Caki2 (cell line): ENCODE measurements around the gene PAQR5. TPM values are rescaled to one million over a fixed set of nuclear protein-coding genes. Genes with fewer than 3 reads are reported as not detected.

ENCODE experiments used
- total RNA-seq: library from RNA; depleted of rRNA; stranded (reverse); fragments of >200 nt; shearing (Covaris generic); gene quantifications from 2 replicates; pipeline ENCODE4 v1.2.3, GENCODE V29; 2014; ENCODE audit warnings: low replicate concordance; rRNA removed

PAQR5 gene
- total RNA-seq, 1 experiment from 2014 or later: 50.0 TPM

Other genes with a start within 250 kb of the PAQR5 start
- 31.8 and 32.3 TPM in 2 replicates for gene GLCE, start 138.3 kb upstream of the PAQR5 start, total RNA-seq
- 20.6 and 25.1 TPM in 2 replicates for gene KIF23, start 115.4 kb downstream of the PAQR5 start, total RNA-seq
- 41.6 and 70.1 TPM in 2 replicates for gene RPLP1, start 153.9 kb downstream of the PAQR5 start, total RNA-seq